Measurements from ENCODE around the gene GPA33.
A peak's percentile ranks its signal among the peaks of the same experiment; 100 is the strongest.
"Not testable (repeated sequence)": the region's sequence is repeated elsewhere in the genome, so short reads cannot be mapped to it uniquely, and the experiment has no call there.

Gene GPA33

DNA sequence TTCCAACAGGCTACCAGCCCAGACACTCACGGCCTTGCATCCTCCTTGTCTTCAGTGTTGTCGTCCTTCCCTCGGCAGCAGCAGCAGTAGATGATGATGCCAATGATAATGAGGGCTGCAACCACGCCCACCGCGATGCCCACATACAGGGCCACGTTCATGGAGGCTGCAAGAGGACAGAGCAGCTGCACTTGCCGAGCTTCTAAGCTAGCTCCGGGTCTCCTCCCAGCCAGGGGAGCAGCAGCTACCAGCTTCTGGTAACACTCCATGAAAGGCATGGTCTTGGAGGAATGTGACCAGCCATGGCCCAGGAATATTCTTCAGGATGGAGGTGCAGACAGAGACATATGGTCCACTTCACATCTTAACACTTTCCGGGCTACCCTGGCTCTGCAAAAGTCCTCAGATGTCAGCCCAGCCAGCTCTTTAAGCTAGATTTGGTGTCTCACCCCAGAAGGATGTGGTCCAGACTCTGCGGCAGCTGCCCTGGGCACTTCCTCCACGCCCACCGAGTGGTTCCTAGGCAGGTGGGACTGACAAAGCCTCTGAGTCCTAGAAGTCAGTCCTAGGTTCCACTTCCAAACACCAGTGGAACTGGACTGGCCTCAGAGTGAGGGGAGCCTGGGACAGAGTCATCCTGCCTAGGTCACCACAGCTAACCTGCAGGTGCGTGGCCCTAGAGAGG lies 35.1 kb downstream of the GPA33 start:
- no peak for DNase-seq

DNA sequence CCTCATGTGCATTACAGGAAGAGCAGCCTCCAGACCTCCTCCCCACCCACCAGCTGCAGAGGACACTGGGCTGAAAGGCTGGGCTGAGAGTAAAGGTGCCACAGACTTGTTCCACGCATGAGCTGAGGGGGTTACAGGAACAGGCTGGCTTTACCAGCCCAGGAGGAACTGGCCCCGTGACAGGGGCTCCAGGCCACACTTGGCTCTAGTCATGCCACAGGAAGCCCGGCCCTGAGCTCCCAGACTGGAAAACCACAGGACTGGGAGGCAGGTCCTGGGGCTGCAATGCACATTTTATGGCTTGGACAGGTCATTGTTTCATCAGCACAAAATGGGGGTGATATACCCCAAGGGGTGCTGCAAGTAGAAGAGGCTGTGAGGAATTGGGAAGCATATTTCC lies 35.6 kb downstream of the GPA33 start:
- DNase-seq, result no peak

DNA sequence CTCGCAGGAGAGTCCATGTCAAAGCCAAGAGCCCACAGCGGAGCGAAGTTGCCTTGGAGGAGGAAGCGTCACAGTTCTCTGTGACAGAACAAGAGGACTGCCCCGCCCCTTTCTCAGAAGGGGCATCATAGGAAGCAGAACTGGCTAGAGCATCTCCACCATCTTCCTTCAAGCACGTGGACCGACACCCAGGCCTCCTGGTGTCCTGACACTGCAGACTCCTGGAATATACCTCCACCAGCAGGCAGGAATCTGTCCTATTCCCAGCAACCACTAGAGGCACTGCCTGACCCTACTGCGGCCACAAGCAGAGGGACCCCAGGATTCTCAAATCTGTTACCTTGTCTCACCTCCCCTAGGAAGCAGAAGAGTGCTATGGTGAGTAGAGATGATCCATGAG lies 37.8 kb downstream of the GPA33 start:
- DNase-seq, result no peak

- DNase-seq, result no peak
Measured at GRCh38 chr1:167051907-167052306, 38.3 kb downstream of the GPA33 start.

DNA sequence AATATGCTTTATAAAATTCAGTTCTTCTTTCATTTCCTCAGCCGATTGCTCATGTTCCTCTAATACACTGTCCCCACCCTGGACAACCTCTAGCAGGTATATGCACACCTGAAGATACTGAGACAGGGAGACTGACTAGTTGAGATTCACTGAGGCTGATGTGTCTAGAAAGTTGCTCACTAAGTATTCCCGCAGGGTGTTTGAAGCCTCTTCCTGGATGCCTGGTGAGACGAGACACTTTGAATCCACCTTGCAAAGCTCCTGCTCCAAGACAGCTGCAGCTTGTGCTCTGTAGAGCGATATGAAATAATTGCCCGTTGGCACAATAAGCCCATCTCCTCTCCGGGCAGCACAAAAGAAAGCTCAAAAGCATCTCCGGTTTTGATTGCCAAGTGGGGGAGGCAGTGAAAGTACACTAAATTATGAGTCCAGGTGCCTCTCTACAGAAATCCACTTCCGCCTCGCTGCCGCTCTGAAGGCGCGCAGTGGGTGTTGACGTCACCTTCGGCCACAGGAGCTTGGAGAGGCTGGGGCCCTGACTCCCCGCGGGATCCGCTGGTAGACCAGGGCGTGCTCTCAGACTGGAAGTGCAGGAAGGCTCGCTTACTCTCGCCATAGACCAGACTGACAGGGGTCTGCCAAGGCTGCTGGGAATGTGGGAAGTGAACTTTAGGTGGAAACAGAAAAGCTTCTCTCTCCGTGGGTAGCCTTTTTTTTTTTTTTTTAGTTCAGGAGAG lies 46.3 kb downstream of the GPA33 start:
- DNase-seq, result peak; percentile 37 to 83 (median 59)

GRCh38 chr1:167033646-167034045 lies 56.5 kb downstream of the GPA33 start:
- DNase-seq, result no peak

- not testable (repeated sequence) for DNase-seq
Measured at GRCh38 chr1:167029553-167029952, 60.6 kb downstream of the GPA33 start.

- DNase-seq, result no peak
Measured at GRCh38 chr1:167022384-167022783, 67.8 kb downstream of the GPA33 start.

- no peak for DNase-seq
Measured at GRCh38 chr1:167016100-167016750, 74.0 kb downstream of the GPA33 start.

DNA sequence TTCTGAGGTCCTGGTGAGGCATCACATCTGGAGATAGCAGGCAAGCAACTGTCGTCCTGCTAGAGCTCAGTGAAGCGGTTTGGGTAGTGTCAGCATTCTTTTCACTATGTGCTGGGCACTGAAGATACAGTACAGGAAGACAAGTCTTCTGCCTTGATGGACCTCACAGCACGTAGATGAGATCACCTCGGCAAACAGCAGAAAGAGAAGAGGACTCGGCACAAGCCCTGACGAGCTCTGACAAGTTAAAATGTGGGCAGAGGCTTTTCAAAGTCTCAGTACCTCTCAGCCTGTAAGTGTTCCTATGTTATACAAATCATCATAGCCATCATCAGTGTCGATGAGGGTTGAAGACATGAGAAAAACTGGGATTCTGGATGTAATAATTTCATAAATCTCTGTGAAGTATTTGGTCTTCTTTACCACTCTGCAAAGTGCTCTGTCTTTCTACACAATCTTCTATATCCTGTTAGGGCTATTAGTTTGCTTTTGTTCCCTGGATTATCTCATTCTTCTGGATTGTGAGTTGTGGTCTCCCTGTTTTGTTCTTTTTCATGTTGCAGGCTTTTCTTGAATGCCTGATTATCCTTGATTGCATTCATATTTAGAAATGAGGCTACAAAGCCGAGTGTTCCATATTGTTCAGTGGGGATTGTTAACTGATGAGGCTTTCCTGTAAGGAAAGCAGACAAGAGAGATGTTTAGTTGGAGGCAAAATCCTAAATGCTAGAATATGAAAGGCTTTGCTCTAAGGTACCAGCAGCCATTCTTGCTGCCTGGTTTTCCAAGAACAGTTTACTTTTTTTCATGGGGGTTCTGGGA lies 76.9 kb downstream of the GPA33 start:
- no peak for DNase-seq

GRCh38 chr1:167012570-167012969 lies 77.6 kb downstream of the GPA33 start:
- DNase-seq, result no peak

DNA sequence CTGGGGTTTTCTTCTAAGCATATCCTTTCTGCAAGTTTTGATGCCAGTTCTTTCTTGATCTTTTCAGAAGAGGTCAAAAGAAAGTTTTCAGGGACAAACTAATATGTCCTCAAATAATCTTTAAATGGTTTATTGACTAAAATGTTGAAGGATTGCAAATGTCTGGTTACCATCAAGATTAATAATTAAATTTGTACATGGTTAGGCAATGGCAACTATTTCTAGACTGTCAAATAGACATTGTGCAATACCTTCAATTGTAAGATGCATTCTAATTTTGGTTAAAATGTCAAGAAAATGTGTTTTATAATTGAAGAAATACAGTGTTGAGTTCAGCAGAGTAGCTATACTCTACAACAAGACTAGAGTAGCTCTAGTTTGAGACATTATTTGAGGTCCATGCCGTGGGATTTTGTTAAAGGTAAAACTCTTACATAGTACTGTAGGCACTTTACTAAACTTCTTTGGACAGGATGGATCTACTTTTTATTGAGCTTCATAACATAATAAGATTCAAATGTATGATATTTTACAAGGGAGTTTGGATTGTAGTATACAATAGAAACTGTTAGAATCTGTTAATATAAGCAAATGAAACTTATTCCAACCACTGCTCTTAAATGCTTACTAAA lies 78.5 kb downstream of the GPA33 start:
- no peak for DNase-seq

DNA sequence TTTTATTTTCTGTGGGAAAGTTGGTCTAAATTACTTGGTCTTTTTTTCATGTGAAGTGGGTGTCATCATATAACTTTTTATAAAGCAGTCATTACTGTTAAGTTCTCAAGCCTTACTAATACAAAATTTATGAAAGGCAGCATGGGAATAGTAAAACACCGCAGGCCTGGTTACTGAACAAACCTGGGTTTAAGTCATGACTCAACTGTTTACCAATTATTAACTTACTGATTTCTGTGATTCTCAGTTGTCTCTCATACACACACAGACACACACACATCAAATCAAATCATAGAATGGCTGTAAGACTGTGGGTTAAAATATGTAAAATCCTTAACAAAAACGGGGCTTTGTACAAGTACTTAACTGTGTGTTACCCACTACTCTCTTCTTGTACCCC lies 86.5 kb downstream of the GPA33 start:
- no peak for DNase-seq
